Neuronal stem cell (in vitro differentiated cells): Measurements from ENCODE around the gene AP1S1.
"Not testable (repeated sequence)": the region's sequence is repeated elsewhere in the genome, so short reads cannot be mapped to it uniquely, and the experiment has no call there.

Experiments
- DNase-seq: peaks from one replicate; pipeline ENCODE4 v3.0.0-alpha.2; 2013; ENCODE audit warnings: low spot score
- H2AFZ ChIP-seq: one replicate; pipeline ENCODE4 v1.6.1; 2013; ENCODE audit warnings: mild to moderate bottlenecking, low read length, inconsistent platforms
- H2AK5ac ChIP-seq: 2 replicates; pipeline ENCODE4 v1.6.1; 2013; ENCODE audit warnings: low read depth, mild to moderate bottlenecking, inconsistent platforms, low read length, moderate library complexity, mixed read lengths
- H2BK120ac ChIP-seq: 2 replicates; pipeline ENCODE4 v1.6.1; 2013; ENCODE audit warnings: low read depth, mild to moderate bottlenecking, inconsistent platforms, low read length, moderate library complexity, mixed read lengths
- H2BK12ac ChIP-seq: one replicate; pipeline ENCODE4 v1.6.1; 2013; ENCODE audit warnings: low read length, inconsistent platforms
- H2BK15ac ChIP-seq: 2 replicates; pipeline ENCODE4 v1.6.1; 2013; ENCODE audit warnings: mild to moderate bottlenecking, low read length, inconsistent platforms, mixed read lengths
- H2BK5ac ChIP-seq: one replicate; pipeline ENCODE4 v1.6.1; 2013; ENCODE audit warnings: inconsistent platforms, mild to moderate bottlenecking, low read length, moderate library complexity
- H3K14ac ChIP-seq: one replicate; pipeline ENCODE4 v1.6.1; 2013; ENCODE audit warnings: low read length, inconsistent platforms
- H3K18ac ChIP-seq: 2 replicates; pipeline ENCODE4 v1.6.1; 2013; ENCODE audit warnings: low read length, inconsistent platforms
- H3K23ac ChIP-seq: 2 replicates; pipeline ENCODE4 v1.6.1; 2013; ENCODE audit warnings: low read depth, mild to moderate bottlenecking, mixed read lengths, low read length, inconsistent platforms; ENCODE audit not compliant: poor library complexity
- H3K27ac ChIP-seq: replicated peaks from 3 replicates; pipeline ENCODE4 v1.5.1; 2013; ENCODE audit warnings: low read length, inconsistent platforms
- H3K27me3 ChIP-seq, 3 experiments: 2 replicates each; pipeline ENCODE4 v1.6.1; 2013; ENCODE audit warnings: low read length in 3 of 3, mild to moderate bottlenecking in 2 of 3, inconsistent platforms in 1 of 3, low read depth in 1 of 3, mixed read lengths in 1 of 3, moderate library complexity in 1 of 3; ENCODE audit not compliant: control insufficient read depth in 3 of 3, insufficient read depth in 3 of 3
- H3K36me3 ChIP-seq, 2 donors: replicated peaks in 1 of 2; 2 replicates each; pipeline ENCODE4 v1.6.1; 2013; ENCODE audit warnings: low read length in 2 of 2; ENCODE audit not compliant: control insufficient read depth in 2 of 2, insufficient read depth in 2 of 2
- H3K4ac ChIP-seq: 2 replicates; pipeline ENCODE4 v1.6.1; 2013; ENCODE audit warnings: inconsistent platforms, mild to moderate bottlenecking, low read length, moderate library complexity
- H3K4me1 ChIP-seq, 2 donors: 1 replicate in 1 of 2; 2 replicates in 1 of 2; pipeline ENCODE4 v1.6.1; 2013; ENCODE audit warnings: low read length in 2 of 2, low read depth in 1 of 2; ENCODE audit not compliant: control insufficient read depth in 2 of 2, insufficient read depth in 1 of 2
- H3K4me2 ChIP-seq: one replicate; pipeline ENCODE4 v1.6.1; 2013; ENCODE audit warnings: mild to moderate bottlenecking, low read length, inconsistent platforms; ENCODE audit not compliant: insufficient read depth, poor library complexity, severe bottlenecking
- H3K4me3 ChIP-seq, 2 donors: 2 replicates each; pipeline ENCODE4 v1.5.1; 2013; ENCODE audit warnings: low read length in 2 of 2, mild to moderate bottlenecking in 2 of 2, inconsistent platforms in 1 of 2, moderate library complexity in 1 of 2
- H3K79me1 ChIP-seq: one replicate; pipeline ENCODE4 v1.6.1; 2013; ENCODE audit warnings: low read depth, mild to moderate bottlenecking, inconsistent platforms, low read length, moderate library complexity
- H3K9ac ChIP-seq: one replicate; pipeline ENCODE4 v1.6.1; 2013; ENCODE audit warnings: mild to moderate bottlenecking, low read depth, low read length, inconsistent platforms; ENCODE audit not compliant: poor library complexity
- H3K9me3 ChIP-seq, 2 donors: replicated peaks in 1 of 2; 2 replicates each; pipeline versions ENCODE3 to v1.6.1; 2013; ENCODE audit warnings: low read length in 2 of 2, mild to moderate bottlenecking in 2 of 2, inconsistent platforms in 1 of 2, low read depth in 1 of 2, mixed read lengths in 1 of 2, moderate library complexity in 1 of 2; ENCODE audit not compliant: control insufficient read depth in 2 of 2, insufficient read depth in 1 of 2
- H4K8ac ChIP-seq: one replicate; pipeline ENCODE4 v1.6.1; 2013; ENCODE audit warnings: low read depth, mild to moderate bottlenecking, inconsistent platforms, low read length, moderate library complexity
- H4K91ac ChIP-seq: one replicate; pipeline ENCODE4 v1.6.1; 2013; ENCODE audit warnings: low read length, low read depth, mild to moderate bottlenecking, inconsistent platforms; ENCODE audit not compliant: poor library complexity
- WGBS, 2 donors: extraction: QIAGEN DNeasy Blood & Tissue Kit; methylation state at CpG; one replicate each; pipeline ENCODE4 v1.1.7; 2013; ENCODE audit warnings: missing lambda C conversion rate in 2 of 2, mixed read lengths in 1 of 2; ENCODE audit not compliant: insufficient read length in 2 of 2, insufficient replicate concordance in 1 of 2; ENCODE audit errors: extremely low coverage in 2 of 2; 5-methylcytosine and 5-hydroxymethylcytosine counted together

The AP1S1 gene

DNA sequence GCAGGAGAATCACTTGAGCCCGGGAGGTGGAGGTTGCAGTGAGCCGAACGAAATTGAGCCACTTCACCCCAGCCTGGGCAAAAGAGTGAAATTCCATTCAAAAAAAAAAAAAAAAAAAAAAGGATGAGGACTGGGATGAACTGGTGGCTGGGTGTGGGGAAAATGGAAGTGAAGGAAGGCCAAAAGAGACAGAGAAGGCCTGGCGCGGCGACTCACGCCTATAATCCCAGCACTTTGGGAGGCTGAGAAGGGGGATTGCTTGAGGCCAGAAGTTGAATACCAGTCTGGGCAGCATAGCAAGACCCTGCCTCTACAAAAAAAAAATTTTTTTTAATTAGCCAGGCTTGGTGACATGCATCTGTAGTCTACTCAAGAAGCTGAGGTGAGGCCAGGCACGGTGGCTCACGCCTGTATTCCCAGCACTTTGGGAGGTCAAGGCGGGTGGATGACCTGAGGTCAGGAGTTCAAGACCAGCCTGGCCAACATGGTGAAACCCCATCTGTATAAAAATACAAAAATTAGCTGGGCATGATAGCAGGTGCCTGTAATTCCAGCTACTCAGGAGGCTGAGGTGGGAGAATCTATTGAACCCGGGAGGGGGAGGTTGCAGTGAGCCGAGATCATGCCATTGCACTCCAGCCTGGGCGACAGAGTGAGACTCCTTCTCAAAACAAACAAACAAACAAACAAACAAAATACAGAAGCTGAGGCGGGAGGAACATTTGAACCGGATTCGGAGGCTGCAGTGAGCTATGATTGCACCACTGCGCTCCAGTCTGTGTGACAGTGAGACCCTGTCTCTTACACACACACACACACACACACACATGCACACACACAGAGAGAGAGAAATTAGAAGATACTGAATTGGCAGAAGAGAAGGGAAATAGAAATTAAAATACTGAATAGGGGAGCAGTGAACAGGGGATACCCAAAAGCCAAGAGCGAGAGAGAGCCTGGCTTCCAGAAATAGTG lies 21.4 kb upstream of the AP1S1 start:
- Histone ChIP-seq H2AK5ac (peak overlapping the region; percentile 23), H3K18ac (peak overlapping the region; percentile 33), H3K4me1 (peaks cover 14 to 16% of the 10 kb centered on the region in 2 donors), H4K91ac (peak overlapping the region; percentile 73)
- H3K27me3 ChIP-seq, H3K14ac ChIP-seq, H3K36me3 ChIP-seq, H2BK15ac ChIP-seq, H3K9ac ChIP-seq, H3K79me1 ChIP-seq, H3K4me2 ChIP-seq, H2BK12ac ChIP-seq, H2AFZ ChIP-seq, DNase-seq, H2BK5ac ChIP-seq, H3K9me3 ChIP-seq, H3K4me3 ChIP-seq, H4K8ac ChIP-seq, H3K27ac ChIP-seq, H2BK120ac ChIP-seq, H3K23ac ChIP-seq, H3K4ac ChIP-seq: not testable (repeated sequence)
- no CpG with 5 or more reads among the region's 18 CpGs for WGBS, 2 donors

DNA sequence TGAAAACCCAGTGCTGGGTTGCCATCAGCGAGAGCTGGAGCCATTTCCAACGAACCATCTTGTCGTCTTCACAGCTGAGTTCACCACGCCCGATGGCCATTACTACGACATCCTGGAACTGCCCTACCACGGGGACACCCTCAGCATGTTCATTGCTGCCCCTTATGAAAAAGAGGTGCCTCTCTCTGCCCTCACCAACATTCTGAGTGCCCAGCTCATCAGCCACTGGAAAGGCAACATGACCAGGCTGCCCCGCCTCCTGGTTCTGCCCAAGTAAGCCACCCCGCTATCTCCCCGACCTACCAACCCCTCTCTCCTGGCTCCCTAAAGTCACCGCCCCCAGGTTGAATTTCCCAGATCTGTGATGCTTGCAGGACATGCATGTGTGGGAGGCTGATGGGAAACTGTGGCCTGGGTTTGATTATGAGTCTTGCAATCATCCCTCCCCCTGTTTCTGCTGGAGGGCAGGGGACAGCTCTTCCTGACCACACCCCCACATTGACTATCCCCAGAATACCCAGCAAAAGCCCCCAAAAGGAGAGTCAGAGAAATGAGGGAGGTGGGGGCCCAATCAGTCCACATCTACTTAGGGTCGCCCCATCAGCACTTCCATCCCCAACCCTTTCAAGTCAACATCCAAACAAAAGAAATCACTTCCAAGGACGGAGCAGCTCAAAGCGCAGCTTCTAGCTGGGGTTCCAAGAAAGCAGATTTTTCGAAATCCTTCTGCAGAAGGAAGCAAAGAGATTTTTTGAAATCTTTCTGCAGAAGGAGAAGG lies 20.5 kb upstream of the AP1S1 start:
- Histone ChIP-seq H3K18ac (peak overlapping the region; percentile 33), H2BK12ac (peak overlapping the region; percentile 7), H3K4me2 (no peak overlapping the region), H3K79me1 (no peaks in the 10 kb centered on the region), H2BK15ac (no peak overlapping the region), H3K4me1 (peaks cover 15 to 20% of the 10 kb centered on the region in 2 donors), H2AFZ (peak overlapping the region; percentile 17), H3K36me3 (no peaks in the 10 kb centered on the region), H3K9ac (no peak overlapping the region), H2BK5ac (no peak overlapping the region), H4K8ac (no peak overlapping the region), H4K91ac (peak overlapping the region; percentile 73), H3K4ac (no peak overlapping the region), H3K27ac (peak overlapping the region; percentile 64), H2BK120ac (no peak overlapping the region), H3K14ac (no peak overlapping the region), H2AK5ac (peak overlapping the region; percentile 23), H3K9me3 (no peaks in the 10 kb centered on the region), H3K4me3 (no peak overlapping the region), H3K27me3 (no peaks in the 10 kb centered on the region), H3K23ac (no peak overlapping the region)
- DNase-seq = no peak
- WGBS, 2 donors = no CpG with 5 or more reads among the region's 15 CpGs

DNA sequence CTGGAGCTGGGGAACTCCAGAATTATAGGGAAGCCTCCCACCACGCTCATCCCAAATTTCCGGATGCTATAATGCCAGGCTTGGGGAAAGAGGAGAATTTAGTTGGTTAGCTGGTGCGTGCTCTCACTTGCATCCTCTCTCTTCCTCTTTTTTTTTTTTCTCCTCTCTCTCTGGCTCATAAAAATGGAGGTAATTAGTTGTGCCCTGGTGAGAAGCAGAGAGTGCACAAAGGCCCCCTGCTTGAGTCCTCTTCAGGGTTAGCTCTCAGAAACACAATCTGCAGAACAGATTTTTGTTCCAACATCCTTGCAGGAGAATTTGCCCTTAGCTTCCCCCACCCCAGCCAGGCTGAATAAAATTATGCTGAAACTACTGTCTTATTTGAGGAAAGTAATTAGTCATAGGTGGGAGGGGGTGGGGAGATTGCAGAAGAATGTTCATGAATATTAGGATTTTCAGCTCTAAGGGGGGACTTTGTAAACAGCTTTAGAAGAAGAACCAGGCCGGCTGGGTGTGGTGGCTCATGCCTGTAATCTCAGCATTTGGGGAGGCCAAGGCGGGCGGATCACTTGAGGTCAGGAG lies 19.8 kb upstream of the AP1S1 start:
- no peak overlapping the region for H3K9ac ChIP-seq
- H3K79me1 ChIP-seq = no peaks in the 10 kb centered on the region
- peaks cover 15 to 20% of the 10 kb centered on the region in 2 donors for H3K4me1 ChIP-seq
- H2BK15ac ChIP-seq = no peak overlapping the region
- H2AFZ ChIP-seq = peak overlapping the region; percentile 17
- H3K9me3 ChIP-seq = no peaks in the 10 kb centered on the region
- no peak overlapping the region for H3K23ac ChIP-seq
- H3K4me2 ChIP-seq = peak overlapping the region; percentile 2
- no peak overlapping the region for H3K18ac ChIP-seq
- no peak overlapping the region for H3K4ac ChIP-seq
- no peak overlapping the region for H4K91ac ChIP-seq
- no peak overlapping the region for H4K8ac ChIP-seq
- DNase-seq = no peak
- no peak overlapping the region for H2AK5ac ChIP-seq
- H3K27me3 ChIP-seq = no peaks in the 10 kb centered on the region
- peak overlapping the region; percentile 64 for H3K27ac ChIP-seq
- H3K36me3 ChIP-seq = no peaks in the 10 kb centered on the region
- no peak overlapping the region for H2BK12ac ChIP-seq
- no peak overlapping the region for H3K4me3 ChIP-seq
- H2BK5ac ChIP-seq = no peak overlapping the region
- no CpG with 5 or more reads among the region's 6 CpGs for WGBS, 2 donors
- H2BK120ac ChIP-seq = no peak overlapping the region
- no peak overlapping the region for H3K14ac ChIP-seq
